ENCODE measurements around the gene EVI5. TPM values are rescaled to one million over a fixed set of nuclear protein-coding genes. Genes with fewer than 3 reads are reported as not detected.

EVI5 gene
- polyA plus RNA-seq (2013, experiment 1 of 2; ENCODE audit: insufficient read length): 15.3 TPM
- polyA plus RNA-seq (2013, experiment 2 of 2; ENCODE audit: insufficient read length): 14.4 TPM

GRCh38 chr1:92784639-92785500 lies at the start of gene EVI5:
Gene EVI5, minus strand, starts transcription at chr1:92785108. Its CDS starts 48,562 bp downstream, at chr1:92736546.
- peak; percentile 96 for DNase-seq

- no peak for DNase-seq
These were observed 49.7 kb upstream of the EVI5 start for GRCh38 chr1:92834617-92835016.

GRCh38 chr1:92833840-92834239 lies 48.9 kb upstream of the EVI5 start:
- DNase-seq: no peak

- no peak for DNase-seq
These were observed 47.7 kb upstream of the EVI5 start for GRCh38 chr1:92832537-92833114.

GRCh38 chr1:92831762-92832536 lies 47.0 kb upstream of the EVI5 start, which contains the start of gene RPL5:
Gene RPL5, plus strand, starts transcription at chr1:92832040. Its CDS starts 75 bp downstream, at chr1:92832115.
- DNase-seq: peak; percentile 97

- no peak for DNase-seq
These were observed 46.5 kb upstream of the EVI5 start for GRCh38 chr1:92831368-92831761.

- no peak for DNase-seq
These were observed 41.9 kb upstream of the EVI5 start for GRCh38 chr1:92826792-92827191.

- DNase-seq: peak; percentile 38
These were observed 38.0 kb upstream of the EVI5 start for GRCh38 chr1:92822879-92823278.

GRCh38 chr1:92820551-92820950 lies 35.6 kb upstream of the EVI5 start:
- DNase-seq: no peak

GRCh38 chr1:92820024-92820423 lies 35.1 kb upstream of the EVI5 start:
- DNase-seq: no peak

- no peak for DNase-seq
These were observed 33.3 kb upstream of the EVI5 start for GRCh38 chr1:92817986-92818764.

GRCh38 chr1:92817137-92817697 lies 32.3 kb upstream of the EVI5 start:
- no peak for DNase-seq

- DNase-seq: no peak
These were observed 31.8 kb upstream of the EVI5 start for GRCh38 chr1:92816732-92817131.

- no peak for DNase-seq
These were observed 23.5 kb upstream of the EVI5 start for GRCh38 chr1:92808381-92808780.

- DNase-seq: no peak
These were observed 20.3 kb upstream of the EVI5 start for GRCh38 chr1:92805216-92805615.

GRCh38 chr1:92804721-92805201 lies 19.9 kb upstream of the EVI5 start:
- peak; percentile 89 for DNase-seq

GRCh38 chr1:92803140-92803887 lies 18.4 kb upstream of the EVI5 start:
- DNase-seq: no peak

- peak; percentile 62 for DNase-seq
These were observed 13.1 kb upstream of the EVI5 start for GRCh38 chr1:92797961-92798360.

- no peak for DNase-seq
These were observed 12.4 kb upstream of the EVI5 start for GRCh38 chr1:92797297-92797696.

GRCh38 chr1:92795166-92795565 lies 10.3 kb upstream of the EVI5 start:
- DNase-seq: peak; percentile 53

- no peak for DNase-seq
These were observed 7.5 kb upstream of the EVI5 start for GRCh38 chr1:92792340-92792782.
